ENCODE data around the gene MPDZ.

MPDZ gene

DNA sequence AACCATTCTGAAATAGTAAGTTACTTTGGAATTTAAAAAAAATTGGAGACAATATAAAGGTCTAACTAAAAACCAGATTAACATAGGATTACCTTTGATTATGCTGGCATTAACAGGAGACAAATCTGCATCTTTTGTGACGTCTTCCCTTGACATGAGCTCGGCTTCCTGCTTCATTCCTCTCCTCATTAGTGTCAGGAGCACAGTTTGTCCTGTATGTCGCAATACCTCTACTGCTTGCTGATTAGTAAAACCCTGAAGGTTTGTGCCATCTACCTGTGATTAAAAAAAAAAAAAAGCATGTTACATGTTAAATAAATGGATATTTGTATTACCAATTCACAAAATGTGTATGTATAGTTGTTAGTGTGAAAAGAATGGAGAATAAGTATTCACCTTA lies 73.7 kb downstream of the MPDZ start:
- H3K4me3 ChIP-seq (ENCODE audit: low read depth, low read length), result no peak overlapping the region
- DNase-seq (ENCODE audit: low read depth), result no peak
- in situ Hi-C loops (cut with HindIII; ENCODE audit: low sequenced_read_pairs), result no loop called here
- no peak for TF ChIP-seq CTCF (IDR thresholded peaks at IDR 0.05; ENCODE audit: low read depth, low read length, missing control alignments)

DNA sequence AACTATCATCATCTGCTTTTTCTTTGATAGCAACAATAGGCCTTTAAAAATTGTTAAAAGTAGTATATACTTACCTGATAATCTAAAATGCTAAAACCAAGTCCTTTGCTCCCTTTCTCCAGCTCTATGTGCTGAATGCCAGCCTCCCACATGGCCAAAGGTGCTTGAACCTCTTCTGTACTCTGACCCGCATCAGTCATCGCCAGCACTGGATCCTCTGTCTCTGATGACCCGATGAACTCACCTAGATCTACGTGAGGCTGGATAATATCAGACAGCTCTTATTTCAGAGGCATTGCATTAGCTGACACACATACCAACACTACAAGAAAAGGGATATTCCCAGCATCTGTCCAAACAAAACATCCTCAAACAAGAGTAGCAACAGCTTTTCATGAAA lies 89.5 kb downstream of the MPDZ start:
- in situ Hi-C loops (cut with HindIII; ENCODE audit: low sequenced_read_pairs), result no loop called here
- no peak overlapping the region for H3K4me3 ChIP-seq (ENCODE audit: low read depth, low read length)
- DNase-seq (ENCODE audit: low read depth), result no peak
- no peak for TF ChIP-seq CTCF (IDR thresholded peaks at IDR 0.05; ENCODE audit: low read depth, low read length, missing control alignments)

DNA sequence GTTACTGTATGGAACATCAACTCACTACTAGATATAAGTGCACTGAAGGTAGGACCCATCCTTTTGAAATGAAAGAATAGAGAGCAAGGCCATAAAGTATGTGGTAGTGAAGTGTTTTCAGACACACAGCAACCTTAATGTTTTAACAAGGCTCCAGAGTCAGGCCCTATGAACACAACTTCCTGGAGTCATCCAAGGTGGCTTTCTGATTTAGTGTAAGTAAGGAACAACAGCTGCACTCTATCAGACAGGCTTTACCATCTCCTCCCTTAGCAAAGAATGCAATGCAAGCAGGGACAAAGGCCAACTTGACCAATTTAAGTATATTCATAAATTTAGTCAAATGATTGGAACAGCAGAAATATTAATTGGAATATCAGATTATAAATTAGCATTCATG lies 90.1 kb downstream of the MPDZ start:
- DNase-seq (ENCODE audit: low read depth), result no peak
- in situ Hi-C loops (cut with HindIII; ENCODE audit: low sequenced_read_pairs), result no loop called here
- no peak overlapping the region for H3K4me3 ChIP-seq (ENCODE audit: low read depth, low read length)
- no peak for TF ChIP-seq CTCF (IDR thresholded peaks at IDR 0.05; ENCODE audit: low read depth, low read length, missing control alignments)

- no peak for TF ChIP-seq CTCF (IDR thresholded peaks at IDR 0.05; ENCODE audit: low read depth, low read length, missing control alignments)
- DNase-seq (ENCODE audit: low read depth), result no peak
- no peak overlapping the region for H3K4me3 ChIP-seq (ENCODE audit: low read depth, low read length)
- in situ Hi-C loops (cut with HindIII; ENCODE audit: low sequenced_read_pairs), result no loop called here
Observed at GRCh38 chr9:13186774-13187173, 92.7 kb downstream of the MPDZ start.

- no peak for TF ChIP-seq CTCF (IDR thresholded peaks at IDR 0.05; ENCODE audit: low read depth, low read length, missing control alignments)
- in situ Hi-C loops (cut with HindIII; ENCODE audit: low sequenced_read_pairs), result no loop called here
- no peak overlapping the region for H3K4me3 ChIP-seq (ENCODE audit: low read depth, low read length)
- no peak for DNase-seq (ENCODE audit: low read depth)
Observed at GRCh38 chr9:13186091-13186490, 93.4 kb downstream of the MPDZ start.

- no peak for TF ChIP-seq CTCF (IDR thresholded peaks at IDR 0.05; ENCODE audit: low read depth, low read length, missing control alignments)
- H3K4me3 ChIP-seq (ENCODE audit: low read depth, low read length), result no peak overlapping the region
- no peak for DNase-seq (ENCODE audit: low read depth)
- in situ Hi-C loops (cut with HindIII; ENCODE audit: low sequenced_read_pairs), result no loop called here
Observed at GRCh38 chr9:13181652-13182051, 97.8 kb downstream of the MPDZ start.

GRCh38 chr9:13179257-13179656 lies 100.2 kb downstream of the MPDZ start:
- H3K4me3 ChIP-seq (ENCODE audit: low read depth, low read length), result no peak overlapping the region
- DNase-seq (ENCODE audit: low read depth), result no peak
- TF ChIP-seq CTCF (IDR thresholded peaks at IDR 0.05; ENCODE audit: low read depth, low read length, missing control alignments), result no peak
- in situ Hi-C loops (cut with HindIII; ENCODE audit: low sequenced_read_pairs), result no loop called here

Measured in astrocyte of the cerebellum (primary cell).